K562 (cell line): ENCODE results near the gene ZNF358. TPM values are rescaled to one million over a fixed set of nuclear protein-coding genes. Genes with fewer than 3 reads are reported as not detected.

Source experiments
- CHD7 ChIP-seq: fragments of 200-600 bp; sonication (generic); IDR thresholded peaks from one replicate; pipeline ENCODE4 v1.6.1; 2012; ENCODE audit warnings: mild to moderate bottlenecking, low read depth, low read length, inconsistent platforms
- polyA plus RNA-seq, 8 experiments: library from polyadenylated mRNA; depleted of rRNA in 4 of 8; stranded (reverse) in 5 of 8; unstranded in 3 of 8; fragments of >200 nt; fragmentation: Nextera tagmentation in 2 of 8; fragmentation: Illumina TruSeq in 1 of 8; extraction: Ambion mirVana in 2 of 8; extraction: Trizol in 1 of 8; gene quantifications; 2 replicates each; pipeline versions ENCODE4 v1.2.1 to v1.2.3, GENCODE V29; 2011 to 2014; ENCODE audit warnings: inconsistent platforms in 1 of 8, missing spikeins in 1 of 8
- total RNA-seq, 7 experiments: library from RNA; depleted of rRNA in 6 of 7; stranded (reverse); fragments of >200 nt in 6 of 7; fragmentation: Illumina TruSeq in 2 of 7; extraction: Trizol in 2 of 7; gene quantifications; 2 replicates each; pipeline versions ENCODE4 v1.2.1 to v1.2.3, GENCODE V29; 2011 to 2021; ENCODE audit warnings: low replicate concordance in 1 of 7

The ZNF358 gene
- total and polyA plus RNA-seq, 9 of the 15 experiments (the other 6 are each of a cell fraction or from before 2014, with no cell fraction given), result 0.04 to 17.2 (median 4.9) TPM

- no peak for TF ChIP-seq CHD7
Measured at GRCh38 chr19:7524523-7524922, 8.6 kb downstream of the ZNF358 start (continued).
